Endothelial cell (in vitro differentiated cells): ENCODE measurements around the gene KLK12. TPM values are rescaled to one million over a fixed set of nuclear protein-coding genes. Genes with fewer than 3 reads are reported as not detected.

Experiments
- DNase-seq: peaks from one replicate; pipeline ENCODE4 v3.0.0; 2021; ENCODE audit warnings: low spot score
- H3K27ac Mint-ChIP-seq: one replicate; pipeline ENCODE4 v1.8.0; 2021; ENCODE audit warnings: mixed read lengths, inconsistent platforms; ENCODE audit not compliant: unreplicated experiment
- H3K27me3 Mint-ChIP-seq: one replicate; pipeline ENCODE4 v1.8.0; 2021; ENCODE audit warnings: mild to moderate bottlenecking, moderate library complexity, mixed read lengths, inconsistent platforms; ENCODE audit not compliant: unreplicated experiment
- H3K36me3 Mint-ChIP-seq: one replicate; pipeline ENCODE4 v1.8.0; 2021; ENCODE audit warnings: mild to moderate bottlenecking, low read depth, mixed read lengths, inconsistent platforms; ENCODE audit not compliant: unreplicated experiment
- H3K4me1 Mint-ChIP-seq: one replicate; pipeline ENCODE4 v1.8.0; 2021; ENCODE audit warnings: mild to moderate bottlenecking, mixed read lengths, inconsistent platforms; ENCODE audit not compliant: unreplicated experiment
- H3K4me3 Mint-ChIP-seq: one replicate; pipeline ENCODE4 v1.8.0; 2021; ENCODE audit warnings: mild to moderate bottlenecking, mixed read lengths, inconsistent platforms; ENCODE audit not compliant: unreplicated experiment
- H3K9me3 Mint-ChIP-seq: one replicate; pipeline ENCODE4 v1.8.0; 2021; ENCODE audit warnings: mixed read lengths, inconsistent platforms; ENCODE audit not compliant: unreplicated experiment
- CTCF ChIP-seq: fragments of 200-600 bp; sonication (generic); IDR thresholded peaks from one replicate; pipeline ENCODE4 v1.5.0; 2021; ENCODE audit warnings: antibody characterized with exemption; ENCODE audit not compliant: unreplicated experiment
- total RNA-seq: library from RNA; stranded (reverse); fragmentation: NEBNext Ultra II Directional; extraction: Animal tissue kit (Norgen Biotek cat#: 25700); gene quantifications from one replicate; pipeline ENCODE4 v1.2.1, GENCODE V29; 2021; ENCODE audit not compliant: unreplicated experiment

Gene KLK12
- total RNA-seq, 1 donor from 2014 or later = not detected

DNA sequence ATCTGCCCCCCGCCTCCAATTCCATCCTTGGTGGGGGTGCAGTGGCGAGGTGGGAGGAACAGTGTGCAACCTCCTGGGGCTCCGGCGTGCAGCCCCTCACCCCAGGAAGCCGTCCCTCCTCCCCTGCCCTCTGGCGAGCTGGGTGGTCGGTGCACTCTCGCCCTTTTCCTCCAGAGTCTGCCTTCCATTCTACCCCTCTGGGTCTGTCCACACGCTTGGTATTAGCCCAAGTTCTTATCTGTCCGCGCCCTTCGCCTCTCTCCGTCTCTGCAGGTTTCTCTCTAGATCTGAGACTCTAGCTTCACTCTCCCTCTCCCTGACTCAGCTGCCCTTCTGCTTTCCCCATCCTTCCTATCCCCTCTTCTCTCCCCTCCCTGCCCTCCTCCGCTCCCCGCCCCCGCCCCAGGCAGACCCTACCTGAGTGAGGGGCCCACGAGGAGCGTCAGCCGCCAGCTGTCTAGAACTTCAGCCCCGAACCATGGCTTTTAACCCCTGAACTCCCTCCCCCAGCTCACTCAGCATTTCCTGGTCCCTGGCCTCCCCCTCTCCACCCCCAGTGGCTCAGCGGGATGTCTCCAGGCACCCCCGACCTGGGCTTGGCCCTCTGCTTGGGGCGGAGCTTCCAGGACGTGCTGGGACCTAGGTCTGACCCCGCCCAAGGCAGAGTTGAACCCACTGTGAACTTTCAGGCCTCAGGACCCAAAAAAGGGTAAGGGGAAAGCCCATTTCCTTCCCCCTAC, 30.6 kb upstream of the KLK12 start:
- H3K27ac Mint-ChIP-seq = no peak overlapping the region
- no peak for DNase-seq
- no peaks in the 10 kb centered on the region for H3K36me3 Mint-ChIP-seq
- peak overlapping the region; percentile 84 for H3K4me3 Mint-ChIP-seq
- no peak for TF ChIP-seq CTCF
- H3K27me3 Mint-ChIP-seq = peaks cover 5% of the 10 kb centered on the region
- peaks cover 3% of the 10 kb centered on the region for H3K4me1 Mint-ChIP-seq
- no peaks in the 10 kb centered on the region for H3K9me3 Mint-ChIP-seq

DNA sequence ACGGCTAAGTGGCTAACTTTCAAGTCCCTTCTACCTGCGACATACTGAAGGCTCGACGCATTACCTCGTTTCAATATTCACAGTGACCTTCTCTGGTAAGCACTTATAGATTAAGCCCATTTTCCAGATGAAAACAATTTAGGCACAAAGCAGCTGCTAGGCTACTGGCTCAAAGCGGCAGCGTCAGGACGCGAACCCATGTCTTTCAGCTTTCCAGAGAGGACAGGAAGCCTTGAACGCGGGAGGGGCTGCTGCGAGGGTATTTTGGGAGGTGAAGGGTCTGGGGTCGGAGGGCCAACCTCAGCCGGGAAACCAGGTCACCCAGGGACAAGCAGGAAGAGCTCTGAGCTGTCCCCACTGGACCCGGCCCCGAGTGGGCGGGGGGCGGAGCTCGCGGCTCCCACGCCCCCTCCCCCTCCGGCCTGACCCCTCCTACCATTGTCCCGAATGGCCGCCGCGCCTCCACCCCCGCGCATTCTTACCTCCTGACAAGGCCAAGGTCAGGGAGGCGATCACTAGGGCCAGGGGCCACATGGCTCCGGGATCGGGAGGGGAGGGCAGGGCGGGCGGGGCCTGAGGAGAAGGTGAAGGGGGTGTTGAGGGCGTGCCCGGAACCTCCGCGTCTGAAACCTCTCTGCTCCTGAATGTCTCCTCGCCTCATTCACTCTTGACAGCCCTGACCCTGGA, 29.9 kb upstream of the KLK12 start, which contains the start of gene KLK13:
Gene KLK13, minus strand, starts transcription at position 559 of the 687 bp plus-strand sequence. Its CDS starts 25 bp downstream, at position 534.
- H3K4me1 Mint-ChIP-seq = peaks cover 3% of the 10 kb centered on the region
- H3K27ac Mint-ChIP-seq = no peak within 1 kb of the TSS
- no peaks in the 10 kb centered on the region for H3K36me3 Mint-ChIP-seq
- H3K4me3 Mint-ChIP-seq = peak within 1 kb of the TSS; percentile 84
- H3K27me3 Mint-ChIP-seq = peaks cover 7% of the 10 kb centered on the region
- no peak for TF ChIP-seq CTCF
- no peaks in the 10 kb centered on the region for H3K9me3 Mint-ChIP-seq
- peak; percentile 18 for DNase-seq

- peak overlapping the region; percentile 65 for H3K4me3 Mint-ChIP-seq
- no peak overlapping the region for H3K27ac Mint-ChIP-seq
- no peaks in the 10 kb centered on the region for H3K9me3 Mint-ChIP-seq
- no peak for TF ChIP-seq CTCF
- peaks cover 3% of the 10 kb centered on the region for H3K4me1 Mint-ChIP-seq
- H3K36me3 Mint-ChIP-seq = no peaks in the 10 kb centered on the region
- peaks cover 9% of the 10 kb centered on the region for H3K27me3 Mint-ChIP-seq
- DNase-seq = no peak
Observed at GRCh38 chr19:51063664-51064063, 28.9 kb upstream of the KLK12 start.

DNA sequence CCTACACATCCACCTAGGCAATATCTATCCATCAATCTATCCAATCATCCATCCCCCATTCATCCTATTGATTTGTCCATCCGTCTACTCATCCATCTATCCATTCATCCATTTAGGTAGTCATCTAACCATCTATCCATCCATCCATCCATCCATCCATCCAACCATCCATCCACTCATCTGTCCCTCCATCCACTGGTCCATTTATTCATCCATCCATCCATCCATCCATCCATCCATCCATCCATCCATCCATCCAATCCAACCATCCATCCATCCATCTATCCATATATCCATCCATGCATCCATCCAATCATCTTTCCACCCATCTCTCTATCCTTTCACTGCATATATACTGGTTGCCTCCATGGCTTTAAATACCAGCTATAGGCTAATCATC, 26.2 kb upstream of the KLK12 start:
- Mint-ChIP-seq H3K9me3 (no peaks in the 10 kb centered on the region), H3K4me3 (no peak overlapping the region), H3K36me3 (no peaks in the 10 kb centered on the region), H3K4me1 (peaks cover 2% of the 10 kb centered on the region), H3K27ac (no peak overlapping the region), H3K27me3 (peaks cover 6% of the 10 kb centered on the region)
- no peak for DNase-seq
- no peak for TF ChIP-seq CTCF

DNA sequence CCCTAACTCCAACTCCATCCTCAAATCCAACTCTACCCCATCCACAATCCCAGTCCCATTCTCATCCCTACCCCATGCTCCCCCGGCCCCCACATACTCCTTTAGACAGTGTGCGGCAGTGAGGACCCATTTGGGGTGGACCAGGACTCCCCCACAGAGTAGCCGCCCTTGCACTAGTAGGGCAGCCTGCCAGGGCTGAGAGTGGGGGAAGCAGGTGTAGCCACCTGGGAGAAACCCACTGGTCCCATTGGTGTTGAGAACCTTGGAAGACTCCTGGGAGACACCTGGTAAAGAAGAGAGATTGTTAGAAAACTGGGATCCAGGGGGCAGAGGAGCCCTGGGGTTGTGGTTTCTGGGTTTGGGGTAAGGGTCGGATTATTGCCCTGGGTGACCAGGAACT, 25.5 kb upstream of the KLK12 start:
- Mint-ChIP-seq H3K4me1 (no peaks in the 10 kb centered on the region), H3K27me3 (peaks cover 6% of the 10 kb centered on the region), H3K36me3 (no peaks in the 10 kb centered on the region), H3K9me3 (no peaks in the 10 kb centered on the region), H3K27ac (no peak overlapping the region), H3K4me3 (no peak overlapping the region)
- TF ChIP-seq CTCF = no peak
- no peak for DNase-seq
